ENCODE data around the gene BCAN.

BCAN gene

DNA sequence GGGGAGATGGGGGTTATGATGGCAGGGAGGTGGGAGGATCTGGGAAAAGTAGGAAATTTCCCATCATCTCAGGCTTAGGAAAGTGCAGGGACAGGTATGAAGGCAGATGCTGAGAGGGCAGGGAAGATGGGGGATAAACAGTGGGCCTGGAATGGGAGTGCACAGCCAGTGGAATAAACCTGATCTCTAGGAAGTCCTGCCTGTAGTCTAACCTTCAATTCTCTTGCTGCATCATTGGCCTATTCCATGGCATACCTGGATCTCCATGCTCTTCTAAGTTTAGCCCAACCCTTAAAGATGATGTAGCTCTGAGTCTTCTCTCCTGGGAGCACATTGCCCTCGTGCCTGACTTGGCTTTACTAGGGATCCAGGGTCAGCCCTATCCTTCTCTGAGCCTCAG lies 2.7 kb downstream of the BCAN start:
- no peak for DNase-seq

DNA sequence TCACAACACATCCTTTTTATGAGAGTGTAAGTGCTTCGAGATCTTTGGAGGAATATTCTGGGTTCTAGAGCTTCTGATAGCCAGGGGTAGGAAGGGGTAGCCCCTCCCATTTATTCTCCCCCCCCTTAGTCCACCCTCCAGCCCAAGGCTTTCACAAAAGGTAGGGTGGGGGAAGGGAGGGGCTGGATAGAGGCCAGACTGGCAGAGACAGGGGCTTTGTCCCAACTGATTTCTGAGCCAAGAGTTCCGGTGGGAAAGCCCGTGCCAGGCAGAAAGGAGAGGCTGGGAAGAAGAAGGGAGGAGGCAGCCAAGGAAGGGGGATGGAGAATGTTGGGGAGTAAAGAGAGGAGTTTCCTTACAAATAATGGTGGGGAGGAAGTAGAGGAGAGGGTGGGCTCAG lies 3.1 kb downstream of the BCAN start:
- DNase-seq: no peak

DNA sequence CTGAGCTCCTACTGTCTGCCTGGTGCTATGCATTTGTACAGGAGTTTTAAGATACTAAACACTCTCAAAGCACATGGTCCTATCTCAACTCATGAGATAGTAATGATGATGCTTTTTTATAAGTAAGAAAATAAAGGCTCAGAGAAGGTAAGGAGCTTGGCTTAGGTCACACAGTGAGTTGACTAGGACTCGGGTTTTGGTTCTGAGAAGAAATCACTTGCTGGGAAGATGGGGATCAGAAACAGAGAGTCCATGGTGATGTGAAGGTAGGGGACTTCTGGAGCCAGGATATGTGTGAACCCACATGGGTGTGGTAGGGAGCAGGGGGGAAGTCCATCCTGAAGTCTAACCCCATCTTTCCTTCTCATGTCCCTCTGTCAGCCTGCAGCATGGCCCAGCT lies 3.7 kb downstream of the BCAN start:
- DNase-seq: no peak

DNA sequence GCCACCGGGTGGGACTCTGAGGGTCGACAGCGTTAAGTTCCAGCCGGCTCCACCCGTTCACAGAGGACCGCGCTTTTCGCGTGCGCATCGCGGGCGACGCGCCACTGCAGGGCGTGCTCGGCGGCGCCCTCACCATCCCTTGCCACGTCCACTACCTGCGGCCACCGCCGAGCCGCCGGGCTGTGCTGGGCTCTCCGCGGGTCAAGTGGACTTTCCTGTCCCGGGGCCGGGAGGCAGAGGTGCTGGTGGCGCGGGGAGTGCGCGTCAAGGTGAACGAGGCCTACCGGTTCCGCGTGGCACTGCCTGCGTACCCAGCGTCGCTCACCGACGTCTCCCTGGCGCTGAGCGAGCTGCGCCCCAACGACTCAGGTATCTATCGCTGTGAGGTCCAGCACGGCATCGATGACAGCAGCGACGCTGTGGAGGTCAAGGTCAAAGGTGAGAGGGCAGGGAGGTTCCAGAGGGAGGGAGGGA lies 4.9 kb downstream of the BCAN start:
- DNase-seq: no peak

DNA sequence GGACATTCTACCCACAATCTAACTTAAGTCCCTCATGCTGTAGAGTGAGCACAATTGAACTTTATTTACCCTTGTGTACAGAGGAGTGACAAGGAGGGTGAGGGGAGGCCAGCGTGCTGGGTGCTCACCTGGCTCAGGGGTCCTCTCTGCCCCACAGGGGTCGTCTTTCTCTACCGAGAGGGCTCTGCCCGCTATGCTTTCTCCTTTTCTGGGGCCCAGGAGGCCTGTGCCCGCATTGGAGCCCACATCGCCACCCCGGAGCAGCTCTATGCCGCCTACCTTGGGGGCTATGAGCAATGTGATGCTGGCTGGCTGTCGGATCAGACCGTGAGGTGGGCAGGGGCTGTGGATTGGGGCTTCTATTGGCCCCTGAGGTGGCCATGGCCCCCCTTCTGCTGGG lies 5.4 kb downstream of the BCAN start:
- DNase-seq: no peak

DNA sequence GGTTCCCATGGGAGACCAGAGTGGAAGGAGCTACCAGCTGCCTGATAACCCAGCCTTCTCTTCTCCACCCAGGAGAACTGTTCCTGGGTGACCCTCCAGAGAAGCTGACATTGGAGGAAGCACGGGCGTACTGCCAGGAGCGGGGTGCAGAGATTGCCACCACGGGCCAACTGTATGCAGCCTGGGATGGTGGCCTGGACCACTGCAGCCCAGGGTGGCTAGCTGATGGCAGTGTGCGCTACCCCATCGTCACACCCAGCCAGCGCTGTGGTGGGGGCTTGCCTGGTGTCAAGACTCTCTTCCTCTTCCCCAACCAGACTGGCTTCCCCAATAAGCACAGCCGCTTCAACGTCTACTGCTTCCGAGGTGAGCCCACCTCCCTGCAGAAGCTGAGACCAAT lies 6.6 kb downstream of the BCAN start:
- DNase-seq: no peak

DNA sequence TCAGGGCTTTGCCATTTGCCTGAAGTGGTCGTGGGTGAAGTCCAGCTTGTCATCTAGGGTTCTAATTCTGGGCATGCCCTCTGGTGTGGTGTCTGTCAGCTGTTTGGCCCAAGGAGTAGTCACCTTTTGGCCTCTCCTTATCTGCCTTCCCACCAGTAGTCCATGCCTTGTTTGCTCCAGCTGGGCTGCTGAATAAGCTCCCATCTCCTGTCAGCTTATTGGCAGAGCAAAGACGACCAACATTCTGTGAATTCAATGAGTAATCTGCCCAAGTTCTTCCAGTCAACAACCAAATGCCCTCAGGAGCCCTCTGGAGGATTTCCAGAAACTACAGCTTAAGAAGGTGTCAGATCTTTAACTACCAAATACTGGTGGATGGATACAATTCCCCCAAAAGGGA lies 7.0 kb downstream of the BCAN start:
- no peak for DNase-seq

DNA sequence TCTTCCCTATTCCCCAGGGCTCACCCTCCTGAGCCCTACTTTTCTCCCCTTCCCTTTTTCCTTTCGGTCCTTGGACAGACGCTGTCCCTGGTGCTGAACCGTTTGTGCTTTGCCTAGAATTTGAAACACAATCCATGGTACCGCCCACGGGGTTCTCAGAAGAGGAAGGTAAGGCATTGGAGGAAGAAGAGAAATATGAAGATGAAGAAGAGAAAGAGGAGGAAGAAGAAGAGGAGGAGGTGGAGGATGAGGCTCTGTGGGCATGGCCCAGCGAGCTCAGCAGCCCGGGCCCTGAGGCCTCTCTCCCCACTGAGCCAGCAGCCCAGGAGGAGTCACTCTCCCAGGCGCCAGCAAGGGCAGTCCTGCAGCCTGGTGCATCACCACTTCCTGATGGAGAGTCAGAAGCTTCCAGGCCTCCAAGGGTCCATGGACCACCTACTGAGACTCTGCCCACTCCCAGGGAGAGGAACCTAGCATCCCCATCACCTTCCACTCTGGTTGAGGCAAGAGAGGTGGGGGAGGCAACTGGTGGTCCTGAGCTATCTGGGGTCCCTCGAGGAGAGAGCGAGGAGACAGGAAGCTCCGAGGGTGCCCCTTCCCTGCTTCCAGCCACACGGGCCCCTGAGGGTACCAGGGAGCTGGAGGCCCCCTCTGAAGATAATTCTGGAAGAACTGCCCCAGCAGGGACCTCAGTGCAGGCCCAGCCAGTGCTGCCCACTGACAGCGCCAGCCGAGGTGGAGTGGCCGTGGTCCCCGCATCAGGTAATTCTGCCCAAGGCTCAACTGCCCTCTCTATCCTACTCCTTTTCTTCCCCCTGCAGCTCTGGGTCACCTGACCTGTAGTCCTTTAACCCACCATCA lies 10.4 kb downstream of the BCAN start:
- no peak for DNase-seq

DNA sequence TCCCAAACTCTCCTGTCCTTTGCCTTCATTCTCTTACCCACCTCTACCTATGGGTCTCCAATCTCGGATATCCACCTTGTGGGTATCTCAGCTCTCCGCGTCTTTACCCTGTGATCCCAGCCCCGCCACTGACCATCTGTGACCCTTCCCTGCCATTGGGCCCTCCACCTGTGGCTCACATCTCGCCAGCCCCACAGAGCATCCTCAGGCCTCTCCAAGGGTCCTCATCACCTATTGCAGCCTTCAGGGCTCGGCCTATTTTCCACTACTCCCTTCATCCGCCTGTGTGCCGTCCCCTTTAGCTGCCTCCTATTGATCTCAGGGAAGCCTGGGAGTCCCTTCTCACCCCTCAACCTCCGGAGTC lies 11.1 kb downstream of the BCAN start:
- no peak for DNase-seq

DNA sequence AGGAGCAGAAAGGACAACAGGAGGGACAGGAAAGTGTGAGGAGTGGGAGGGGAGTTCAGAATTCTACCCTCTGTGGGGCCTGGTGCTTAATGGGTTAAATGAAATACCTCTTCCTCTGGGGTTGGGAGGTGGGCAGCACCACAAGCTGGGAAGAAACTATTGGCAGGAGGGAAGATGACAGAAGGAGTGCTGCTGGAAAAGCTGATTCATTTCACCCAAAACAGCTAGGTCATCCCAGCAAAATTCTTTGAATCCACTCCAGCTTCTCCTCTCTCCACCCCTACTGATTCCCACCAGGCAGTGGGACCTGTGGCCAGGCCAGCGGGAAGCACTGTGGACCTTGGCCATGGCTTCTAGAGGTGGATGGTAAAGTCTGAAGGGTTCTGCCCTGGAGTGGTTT lies 12.8 kb downstream of the BCAN start:
- DNase-seq: no peak

DNA sequence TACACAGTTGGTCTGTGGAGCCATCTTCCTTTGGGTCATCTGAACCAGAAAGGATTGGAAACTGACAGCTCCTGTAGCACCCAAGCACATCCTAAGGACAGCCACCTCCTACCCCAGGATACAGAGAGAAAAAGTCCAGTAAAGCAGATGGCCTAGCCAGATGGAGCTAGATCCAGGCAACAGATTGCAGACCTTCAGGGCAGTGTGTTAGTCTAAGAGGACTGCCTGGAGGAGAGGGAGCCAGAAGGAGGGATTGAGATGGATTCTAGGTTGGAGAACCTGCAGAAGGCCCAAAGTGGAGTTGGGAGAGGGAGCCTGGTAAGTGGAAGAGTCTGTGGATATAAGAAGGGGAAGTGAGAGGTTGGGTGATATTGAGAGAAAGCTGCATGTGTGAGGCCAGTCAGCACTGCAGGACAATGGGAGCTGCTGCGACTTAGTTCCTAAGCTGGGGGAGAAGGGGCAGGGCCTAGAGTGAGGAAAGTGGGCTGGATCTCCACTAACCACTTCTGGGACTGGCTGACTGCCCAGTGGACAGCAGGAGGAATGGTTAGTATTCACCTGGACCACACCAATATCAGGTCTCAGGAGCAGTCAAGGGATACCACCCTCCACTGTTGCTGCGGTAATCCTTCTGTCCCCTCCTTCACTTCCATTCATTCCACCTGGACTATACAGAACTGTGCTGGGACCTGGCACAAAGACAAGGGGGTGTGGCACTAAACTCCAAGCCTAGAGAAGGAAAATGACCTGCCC lies 13.4 kb downstream of the BCAN start:
- no peak for DNase-seq

DNA sequence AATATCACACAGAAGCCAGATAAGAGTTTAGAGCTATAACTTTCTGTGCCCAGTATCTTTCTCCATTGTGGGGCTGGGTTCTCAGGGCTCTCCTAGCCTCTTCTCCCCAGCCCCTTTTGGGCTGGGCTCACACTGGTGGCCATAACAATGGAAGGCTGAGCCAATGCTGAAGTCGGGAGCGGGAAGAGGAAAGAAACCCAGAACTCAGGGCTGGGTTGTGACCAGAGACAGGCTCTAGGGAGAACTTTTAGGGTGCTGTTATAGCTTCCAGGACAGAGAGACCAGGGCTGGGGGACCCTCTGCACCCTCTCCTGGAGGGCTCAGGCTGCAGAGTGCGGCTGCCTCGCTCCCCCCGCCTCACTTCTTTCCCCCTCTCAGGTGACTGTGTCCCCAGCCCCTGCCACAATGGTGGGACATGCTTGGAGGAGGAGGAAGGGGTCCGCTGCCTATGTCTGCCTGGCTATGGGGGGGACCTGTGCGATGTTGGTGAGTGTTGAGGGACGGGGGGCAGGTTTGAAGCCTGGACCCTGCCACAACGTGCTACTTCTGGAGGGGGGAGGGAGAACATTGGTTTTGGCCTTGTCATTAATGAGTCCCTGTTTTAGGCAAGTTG lies 14.1 kb downstream of the BCAN start:
- no peak for DNase-seq

DNA sequence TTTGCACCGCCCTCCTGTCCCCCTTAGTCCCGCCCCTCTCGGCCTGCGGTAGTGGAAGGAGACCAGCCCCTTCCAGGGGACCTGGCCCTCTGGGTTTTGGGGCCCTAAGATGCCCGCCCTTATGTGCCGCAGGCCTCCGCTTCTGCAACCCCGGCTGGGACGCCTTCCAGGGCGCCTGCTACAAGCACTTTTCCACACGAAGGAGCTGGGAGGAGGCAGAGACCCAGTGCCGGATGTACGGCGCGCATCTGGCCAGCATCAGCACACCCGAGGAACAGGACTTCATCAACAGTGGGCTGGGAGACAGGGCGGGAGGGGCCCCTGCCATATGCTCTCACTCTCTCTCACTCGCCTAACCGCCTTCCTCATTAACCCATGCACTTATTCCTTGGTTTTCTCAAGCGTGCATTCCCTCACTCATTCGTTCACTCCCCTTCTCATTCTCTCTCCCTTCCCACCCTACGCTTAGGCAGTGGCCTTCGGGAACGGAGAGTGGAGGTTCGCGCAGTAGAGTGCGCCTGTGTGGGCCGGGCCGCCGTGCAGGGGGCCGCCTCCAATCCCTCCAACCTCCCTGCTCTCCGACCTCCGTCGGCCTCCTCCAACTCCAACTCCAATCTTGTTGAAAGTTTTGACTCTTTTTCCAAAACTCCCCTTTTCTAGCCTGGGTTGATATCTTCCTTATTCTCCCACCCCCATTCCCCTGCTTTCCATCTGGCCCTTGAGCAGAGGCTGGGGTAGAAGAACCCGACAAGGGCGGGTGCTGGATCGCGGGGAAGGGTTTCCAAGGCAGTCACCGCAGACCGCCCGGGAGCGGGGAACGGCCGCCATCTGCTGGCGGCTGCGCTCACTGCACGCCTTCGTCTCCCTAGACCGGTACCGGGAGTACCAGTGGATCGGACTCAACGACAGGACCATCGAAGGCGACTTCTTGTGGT lies 15.2 kb downstream of the BCAN start:
- peak; percentile 69 for DNase-seq

DNA sequence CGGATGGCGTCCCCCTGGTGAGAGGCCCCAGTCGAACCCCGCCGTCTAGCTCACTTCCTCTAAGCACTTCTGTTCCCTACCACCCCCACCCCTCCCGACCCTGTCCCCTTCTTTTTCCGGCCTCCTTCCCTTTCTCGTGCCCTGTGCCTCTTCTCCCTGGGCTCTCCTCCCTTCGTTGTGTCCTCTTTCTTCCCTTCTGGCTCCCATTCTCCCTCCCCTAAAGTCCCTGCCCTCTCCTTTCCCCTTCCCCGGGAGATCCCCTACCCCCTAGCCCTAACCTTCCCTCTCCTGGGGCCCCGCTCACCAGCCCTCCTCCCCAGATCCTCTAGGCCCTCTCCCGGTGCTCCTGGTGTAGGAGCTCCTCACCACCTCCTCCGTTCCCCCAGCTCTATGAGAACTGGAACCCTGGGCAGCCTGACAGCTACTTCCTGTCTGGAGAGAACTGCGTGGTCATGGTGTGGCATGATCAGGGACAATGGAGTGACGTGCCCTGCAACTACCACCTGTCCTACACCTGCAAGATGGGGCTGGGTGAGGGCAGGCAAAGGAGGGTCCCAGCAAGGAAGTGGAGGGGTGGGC lies 15.9 kb downstream of the BCAN start:
- DNase-seq: no peak

DNA sequence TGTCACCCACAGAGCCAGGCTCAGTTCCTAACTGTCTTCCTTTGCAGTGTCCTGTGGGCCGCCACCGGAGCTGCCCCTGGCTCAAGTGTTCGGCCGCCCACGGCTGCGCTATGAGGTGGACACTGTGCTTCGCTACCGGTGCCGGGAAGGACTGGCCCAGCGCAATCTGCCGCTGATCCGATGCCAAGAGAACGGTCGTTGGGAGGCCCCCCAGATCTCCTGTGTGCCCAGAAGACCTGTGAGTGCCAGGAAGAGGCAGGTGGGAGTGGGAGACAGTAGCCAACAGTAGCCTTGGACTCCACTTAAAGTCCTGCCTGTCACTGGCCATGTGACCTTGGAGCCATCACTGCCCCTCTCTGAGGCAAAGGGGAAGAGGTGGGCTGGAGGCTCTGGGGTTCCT lies 16.6 kb downstream of the BCAN start:
- DNase-seq: no peak

DNA sequence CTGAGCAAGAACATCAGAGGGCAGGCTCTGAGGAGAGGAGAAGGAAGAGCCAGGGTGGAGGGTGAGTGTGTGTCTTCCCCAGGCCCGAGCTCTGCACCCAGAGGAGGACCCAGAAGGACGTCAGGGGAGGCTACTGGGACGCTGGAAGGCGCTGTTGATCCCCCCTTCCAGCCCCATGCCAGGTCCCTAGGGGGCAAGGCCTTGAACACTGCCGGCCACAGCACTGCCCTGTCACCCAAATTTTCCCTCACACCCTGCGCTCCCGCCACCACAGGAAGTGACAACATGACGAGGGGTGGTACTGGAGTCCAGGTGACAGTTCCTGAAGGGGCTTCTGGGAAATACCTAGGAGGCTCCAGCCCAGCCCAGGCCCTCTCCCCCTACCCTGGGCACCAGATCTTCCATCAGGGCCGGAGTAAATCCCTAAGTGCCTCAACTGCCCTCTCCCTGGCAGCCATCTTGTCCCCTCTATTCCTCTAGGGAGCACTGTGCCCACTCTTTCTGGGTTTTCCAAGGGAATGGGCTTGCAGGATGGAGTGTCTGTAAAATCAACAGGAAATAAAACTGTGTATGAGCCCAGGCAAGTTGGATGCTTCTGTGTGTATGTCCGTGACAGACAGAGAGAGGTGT lies 17.1 kb downstream of the BCAN start:
- DNase-seq: no peak

DNA sequence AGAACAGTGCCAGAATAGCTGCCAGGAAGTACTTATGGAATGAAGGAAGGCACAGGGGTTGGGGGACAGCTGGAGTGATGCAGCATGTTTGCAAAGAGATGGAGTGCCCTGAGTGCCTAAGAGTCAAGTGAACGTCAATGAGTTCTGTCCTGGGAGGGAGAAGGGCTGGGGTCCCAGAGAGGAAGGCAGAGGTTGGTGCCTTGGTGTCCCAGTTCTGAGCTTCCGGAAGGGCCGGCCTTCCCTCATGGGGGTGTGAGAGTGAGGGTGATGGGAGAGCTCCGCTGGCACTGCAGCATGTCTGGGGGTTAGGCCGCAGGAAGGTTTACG lies 17.7 kb downstream of the BCAN start:
- no peak for DNase-seq

DNA sequence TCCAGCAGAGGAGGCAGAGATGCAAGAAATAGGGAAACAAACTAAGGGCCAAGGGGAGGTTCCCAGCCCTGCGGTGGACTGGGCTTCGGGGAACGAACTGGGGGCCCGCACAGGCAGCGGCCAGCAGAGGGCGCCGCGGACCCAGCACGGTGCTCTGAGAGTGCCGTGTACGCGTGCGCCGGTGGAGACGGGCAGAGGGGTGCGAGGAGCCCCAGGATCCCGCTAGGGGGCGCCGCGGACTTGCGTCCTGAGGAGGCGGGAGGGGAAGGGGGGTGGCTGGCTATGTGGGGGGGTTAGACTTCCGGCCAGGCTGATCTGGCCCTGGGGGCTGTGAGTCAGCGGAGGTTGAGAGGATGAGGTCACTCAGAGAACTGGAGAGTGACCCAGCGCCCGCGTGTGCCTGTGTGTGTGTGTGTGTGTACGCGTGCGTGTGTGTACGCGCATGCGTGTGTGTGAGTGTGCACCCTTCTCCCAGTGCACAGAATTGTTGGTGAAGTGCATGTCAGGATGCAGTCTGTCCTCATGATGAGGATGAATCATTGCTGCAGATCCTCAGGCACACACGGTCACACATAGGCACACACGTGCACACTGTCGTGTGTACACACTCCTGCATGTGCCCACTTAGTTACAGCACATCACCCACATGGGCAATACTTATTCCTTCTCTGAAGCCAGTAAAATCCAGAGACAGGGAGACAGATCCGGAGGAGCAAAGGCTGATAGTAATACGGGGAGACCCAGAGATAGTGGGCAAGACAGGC lies 18.3 kb downstream of the BCAN start:
- peak; percentile 83 for DNase-seq

DNA sequence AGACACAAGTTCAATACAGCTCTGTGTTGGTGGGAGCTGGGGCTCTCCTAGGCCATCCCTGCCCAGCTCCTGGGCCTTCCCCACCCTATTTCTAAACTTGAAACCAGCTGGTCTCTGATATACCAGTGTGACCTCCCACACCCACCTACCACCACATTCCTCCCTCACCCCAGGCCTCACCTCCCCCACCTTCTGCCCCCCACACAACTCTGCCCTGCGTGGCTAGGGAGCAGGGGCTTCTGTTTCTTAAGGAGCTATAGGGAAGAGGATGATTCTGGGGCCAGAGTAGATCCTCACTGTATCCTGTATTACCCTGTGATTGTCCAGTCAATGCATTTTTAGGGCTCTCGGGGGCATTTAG lies 18.8 kb downstream of the BCAN start:
- DNase-seq: no peak

DNA sequence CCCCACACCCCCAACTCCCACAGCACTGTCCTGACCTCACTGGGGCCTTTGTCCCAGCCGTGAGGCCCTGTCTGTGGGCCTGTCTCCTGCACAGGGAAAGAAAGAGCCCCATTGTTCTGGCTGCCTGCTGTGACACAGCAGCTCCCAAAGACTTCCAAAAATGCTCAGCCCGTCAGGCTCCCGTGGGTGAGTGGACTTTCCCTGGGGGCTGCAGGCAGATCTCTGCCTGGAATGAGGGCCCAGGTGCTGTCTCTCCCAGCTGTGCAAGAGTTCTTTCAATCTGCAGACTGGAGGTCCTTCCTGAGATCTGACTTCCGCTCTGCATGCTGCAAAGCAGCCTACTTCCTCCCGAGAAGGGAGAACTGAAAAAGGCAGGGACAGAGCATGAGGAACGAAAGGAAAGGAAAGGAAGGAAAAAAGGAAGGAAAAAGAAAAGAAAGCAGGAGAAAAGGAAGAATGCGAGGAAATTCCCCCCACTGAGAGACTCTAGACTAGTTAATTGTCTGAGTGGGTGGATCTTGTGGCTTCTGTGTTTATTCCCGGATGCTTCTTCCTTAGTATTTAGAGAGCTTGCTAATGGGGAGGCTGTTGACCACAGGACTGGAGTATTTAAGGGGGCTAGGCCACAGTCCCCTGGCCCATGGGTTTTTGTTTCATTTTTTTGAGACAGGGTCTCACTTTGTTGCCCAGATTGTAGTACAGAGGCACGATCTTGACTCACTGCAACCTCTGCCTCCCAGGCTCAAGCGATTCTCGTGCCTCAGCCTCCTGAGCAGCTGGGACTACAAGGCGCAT lies 20.3 kb downstream of the BCAN start:
- no peak for DNase-seq

DNA sequence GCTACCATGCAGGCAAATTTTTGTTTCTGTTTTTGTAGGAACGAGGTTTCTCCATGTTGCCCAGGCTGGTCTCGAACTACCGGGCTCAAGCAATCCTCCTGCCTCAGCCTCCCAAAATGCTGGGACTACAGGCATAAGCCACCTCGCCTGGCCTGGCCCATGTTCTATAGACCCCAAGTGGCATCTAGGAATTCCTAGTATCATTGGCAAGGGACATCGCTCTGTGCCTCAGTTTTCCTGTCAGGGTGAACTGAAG lies 20.8 kb downstream of the BCAN start:
- DNase-seq: no peak
